ENCODE data around the gene ENOPH1.

The ENOPH1 gene

GRCh38 chr4:82428526-82428968 is 1.8 kb upstream of the ENOPH1 start:
- no peak for DNase-seq (ENCODE audit: low read depth in 2 of 2)

- peak; percentile 87 to 90 for DNase-seq (ENCODE audit: low read depth in 2 of 2)
Measured at GRCh38 chr4:82428969-82429727, 1.2 kb upstream of the ENOPH1 start.

GRCh38 chr4:82429728-82430192 is 630 bp upstream of the ENOPH1 start:
- DNase-seq (ENCODE audit: low read depth in 2 of 2) = no peak

GRCh38 chr4:82430964-82431745 is 765 bp downstream of the ENOPH1 start:
- DNase-seq (ENCODE audit: low read depth in 2 of 2) = no peak

- DNase-seq (ENCODE audit: low read depth in 2 of 2) = no peak
Measured at GRCh38 chr4:82431831-82432230, 1.4 kb downstream of the ENOPH1 start.

GRCh38 chr4:82432596-82432995 is 2.2 kb downstream of the ENOPH1 start:
- no peak for DNase-seq (ENCODE audit: low read depth in 2 of 2)

GRCh38 chr4:82433791-82434190 is 3.4 kb downstream of the ENOPH1 start:
- no peak for DNase-seq (ENCODE audit: low read depth in 2 of 2)

GRCh38 chr4:82434949-82435348 is 4.6 kb downstream of the ENOPH1 start:
- no peak for DNase-seq (ENCODE audit: low read depth in 2 of 2)

GRCh38 chr4:82436130-82436529 is 5.7 kb downstream of the ENOPH1 start:
- no peak for DNase-seq (ENCODE audit: low read depth in 2 of 2)

- DNase-seq (ENCODE audit: low read depth in 2 of 2) = no peak
Measured at GRCh38 chr4:82436780-82437179, 6.4 kb downstream of the ENOPH1 start.

- no peak for DNase-seq (ENCODE audit: low read depth in 2 of 2)
Measured at GRCh38 chr4:82437285-82438005, 7.1 kb downstream of the ENOPH1 start.

GRCh38 chr4:82439088-82439487 is 8.7 kb downstream of the ENOPH1 start:
- DNase-seq (ENCODE audit: low read depth in 2 of 2) = no peak

- DNase-seq (ENCODE audit: low read depth in 2 of 2) = no peak
Measured at GRCh38 chr4:82447886-82448285, 17.5 kb downstream of the ENOPH1 start.

GRCh38 chr4:82450966-82451755 is 20.8 kb downstream of the ENOPH1 start:
- DNase-seq (ENCODE audit: low read depth in 2 of 2) = no peak

GRCh38 chr4:82452026-82452425 is 21.6 kb downstream of the ENOPH1 start:
- DNase-seq (ENCODE audit: low read depth in 2 of 2) = no peak

GRCh38 chr4:82457266-82457665 is 26.9 kb downstream of the ENOPH1 start:
- DNase-seq (ENCODE audit: low read depth in 2 of 2) = no peak

GRCh38 chr4:82458729-82459128 is 28.3 kb downstream of the ENOPH1 start:
- DNase-seq (ENCODE audit: low read depth in 2 of 2) = no peak

- no peak for DNase-seq (ENCODE audit: low read depth in 2 of 2)
Measured at GRCh38 chr4:82461710-82462109, 31.3 kb downstream of the ENOPH1 start.

GRCh38 chr4:82462415-82462831 is 32.0 kb downstream of the ENOPH1 start:
- DNase-seq (ENCODE audit: low read depth in 2 of 2) = peak; percentile 61 to 65

- no peak for DNase-seq (ENCODE audit: low read depth in 2 of 2)
Measured at GRCh38 chr4:82463221-82463620, 32.8 kb downstream of the ENOPH1 start.

- no peak for DNase-seq (ENCODE audit: low read depth in 2 of 2)
Measured at GRCh38 chr4:82467471-82467870, 37.1 kb downstream of the ENOPH1 start.
